ENCODE measurements around the gene DEPP1.

Gene DEPP1

DNA sequence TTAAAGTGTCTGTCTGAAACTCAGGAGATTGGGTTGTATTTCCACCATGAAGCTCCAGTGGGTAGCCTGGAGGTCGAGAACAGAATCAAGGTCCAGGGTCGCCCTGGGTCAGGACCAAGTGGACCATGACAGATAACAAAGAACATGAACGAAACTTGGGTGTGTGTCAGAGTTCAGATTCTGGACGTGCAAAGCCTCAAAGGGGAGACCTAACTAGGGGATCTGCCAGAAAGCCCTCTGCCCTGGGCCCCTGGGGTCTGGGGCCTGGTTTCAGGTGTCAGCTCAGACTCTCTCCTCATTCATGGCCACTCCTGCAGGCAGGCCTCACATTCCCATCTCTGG, 17.4 kb downstream of the DEPP1 start:
- no peaks in the 10 kb centered on the region for H3K27me3 ChIP-seq (ENCODE audit: insufficient read depth, low read depth)
- H3K27ac ChIP-seq = peak overlapping the region; percentile 89
- H3K79me2 ChIP-seq (ENCODE audit: insufficient read depth, low read depth) = peaks cover 84% of the 10 kb centered on the region
- H3K36me3 ChIP-seq (ENCODE audit: insufficient read depth) = no peaks in the 10 kb centered on the region
- no peak overlapping the region for H3K4me3 ChIP-seq (IDR thresholded peaks at IDR 0.05; ENCODE audit: insufficient read depth, low read depth, low read length)
- H2AFZ ChIP-seq (ENCODE audit: low read depth) = no peak overlapping the region
- no peak for TF ChIP-seq CTCF (conservative IDR thresholded peaks at IDR 0.05; ENCODE audit: low read depth, low read length)
- peak overlapping the region; percentile 99 for H3K4me2 ChIP-seq
- peak overlapping the region; percentile 84 for H3K9ac ChIP-seq
- no peaks in the 10 kb centered on the region for H4K20me1 ChIP-seq (ENCODE audit: insufficient read depth)
- peaks cover 39% of the 10 kb centered on the region for H3K4me1 ChIP-seq (ENCODE audit: low read depth, poor library complexity, severe bottlenecking)

DNA sequence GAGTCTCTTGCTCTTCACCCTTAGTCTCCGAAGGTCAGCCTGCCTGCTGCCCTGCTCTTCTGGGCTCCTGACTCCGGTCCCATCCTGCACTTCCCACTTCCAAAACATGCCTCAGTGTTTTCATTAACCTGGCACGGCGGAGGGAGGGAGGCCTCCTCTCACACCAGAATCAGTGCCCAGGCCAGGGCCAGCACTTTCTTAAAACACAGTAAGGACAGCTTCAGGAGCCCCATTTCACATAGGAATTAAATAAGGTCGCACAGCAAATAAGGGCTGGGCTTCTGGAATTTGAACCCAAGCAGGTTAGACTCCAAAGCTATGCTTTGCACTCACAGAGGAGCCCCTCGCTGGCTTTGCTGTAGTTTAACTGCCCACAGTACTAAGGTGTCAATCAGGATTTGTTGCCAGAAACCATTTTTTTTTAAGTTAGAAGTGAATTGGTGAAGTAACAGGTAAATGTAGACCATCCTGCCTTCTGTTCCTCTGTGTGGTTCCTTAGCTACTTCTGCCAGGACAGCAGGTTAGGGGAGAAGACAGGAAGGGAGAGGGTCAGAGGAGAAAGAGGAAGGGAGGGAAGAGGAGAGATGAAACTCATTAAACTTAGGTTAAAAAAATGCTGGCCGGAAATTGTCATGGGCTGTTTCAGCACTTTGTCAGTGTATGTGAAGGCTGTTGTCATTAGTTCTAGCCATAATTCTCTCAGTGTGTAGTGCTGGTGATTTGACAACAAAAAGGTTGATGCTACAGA, 18.0 kb downstream of the DEPP1 start:
- peak overlapping the region; percentile 99 for H3K4me2 ChIP-seq

DNA sequence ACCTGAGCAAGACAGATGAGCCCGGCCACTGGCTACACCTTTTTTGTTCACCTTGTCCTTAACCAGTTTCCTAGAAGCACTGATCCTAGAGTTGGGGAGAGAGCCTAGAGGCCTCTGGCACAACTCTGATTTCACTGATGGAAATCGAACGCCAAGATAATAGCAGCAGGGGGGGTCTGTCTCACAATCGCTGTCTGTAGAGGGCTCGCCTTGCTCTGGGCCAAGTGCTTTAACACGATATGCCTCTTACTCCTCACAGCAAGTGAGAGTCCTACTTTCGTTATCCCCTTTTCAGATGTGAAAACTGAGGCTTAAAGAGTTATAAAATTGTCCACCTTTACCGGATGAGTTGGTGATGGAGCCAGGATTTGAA, 18.5 kb downstream of the DEPP1 start:
- Histone ChIP-seq H4K20me1 (ENCODE audit: insufficient read depth) (no peaks in the 10 kb centered on the region), H3K4me1 (ENCODE audit: low read depth, poor library complexity, severe bottlenecking) (peaks cover 28% of the 10 kb centered on the region), H3K4me3 (IDR thresholded peaks at IDR 0.05; ENCODE audit: insufficient read depth, low read depth, low read length) (no peak overlapping the region), H3K27ac (peak overlapping the region; percentile 89), H3K79me2 (ENCODE audit: insufficient read depth, low read depth) (peaks cover 72% of the 10 kb centered on the region), H2AFZ (ENCODE audit: low read depth) (no peak overlapping the region), H3K36me3 (ENCODE audit: insufficient read depth) (no peaks in the 10 kb centered on the region), H3K9ac (peak overlapping the region; percentile 84), H3K4me2 (peak overlapping the region; percentile 99), H3K27me3 (ENCODE audit: insufficient read depth, low read depth) (no peaks in the 10 kb centered on the region)
- TF ChIP-seq CTCF (conservative IDR thresholded peaks at IDR 0.05; ENCODE audit: low read depth, low read length) = no peak

More for the DNA sequence above, 18.0 kb downstream of the DEPP1 start:
- H3K36me3 ChIP-seq (ENCODE audit: insufficient read depth) = no peaks in the 10 kb centered on the region
- TF ChIP-seq CTCF (conservative IDR thresholded peaks at IDR 0.05; ENCODE audit: low read depth, low read length) = no peak
- H3K27ac ChIP-seq = peak overlapping the region; percentile 89
- no peaks in the 10 kb centered on the region for H4K20me1 ChIP-seq (ENCODE audit: insufficient read depth)
- H2AFZ ChIP-seq (ENCODE audit: low read depth) = no peak overlapping the region
- H3K9ac ChIP-seq = peak overlapping the region; percentile 84
- H3K4me1 ChIP-seq (ENCODE audit: low read depth, poor library complexity, severe bottlenecking) = peaks cover 33% of the 10 kb centered on the region
- no peak overlapping the region for H3K4me3 ChIP-seq (IDR thresholded peaks at IDR 0.05; ENCODE audit: insufficient read depth, low read depth, low read length)
- H3K27me3 ChIP-seq (ENCODE audit: insufficient read depth, low read depth) = no peaks in the 10 kb centered on the region
- H3K79me2 ChIP-seq (ENCODE audit: insufficient read depth, low read depth) = peaks cover 78% of the 10 kb centered on the region

DNA sequence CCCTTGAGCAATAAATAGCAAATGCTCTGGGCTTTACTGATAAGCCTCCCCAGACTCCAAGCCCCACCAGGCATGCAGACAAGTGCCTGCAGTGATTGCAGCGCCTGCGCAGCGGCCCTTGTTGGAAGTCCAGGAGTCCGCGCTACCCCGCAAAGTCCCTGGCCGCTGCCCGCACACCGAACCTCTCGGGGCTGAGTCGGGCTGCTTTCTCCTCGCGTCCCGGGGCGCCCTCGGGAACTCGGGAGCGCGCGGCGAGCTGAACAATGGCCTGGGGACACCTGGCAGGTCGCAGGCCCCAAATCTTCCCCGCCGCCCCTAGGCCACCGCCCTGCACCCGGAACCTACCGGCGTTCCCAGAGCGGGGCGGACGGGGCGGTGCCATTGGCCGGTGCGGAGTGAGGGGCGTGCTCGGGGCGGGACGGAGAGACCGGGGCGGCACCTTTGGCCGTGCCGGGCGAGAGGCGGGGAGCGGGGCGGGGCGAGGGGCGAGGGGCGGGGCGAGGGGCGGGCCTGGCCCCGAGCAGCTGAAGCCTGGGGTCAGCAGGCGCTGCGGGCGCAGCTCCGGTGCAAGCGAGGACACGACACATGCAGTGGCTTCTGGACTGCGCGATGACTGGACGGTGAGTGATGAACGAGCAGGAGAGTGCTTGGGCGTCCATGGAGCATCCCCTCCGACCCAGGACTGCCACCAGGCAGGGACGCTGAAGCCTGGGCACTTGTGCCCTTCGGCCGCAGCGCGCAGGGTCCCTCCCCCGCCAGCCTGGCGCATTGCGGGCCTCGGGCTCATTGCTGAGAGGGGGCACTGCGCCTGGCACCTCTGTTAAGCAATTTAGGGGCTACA, 19.1 kb downstream of the DEPP1 start, which contains the start of gene RASSF4:
Gene RASSF4 (plus strand): TSS at position 556 of the 841 bp plus-strand sequence. CDS start 10,401 bp downstream, outside the sequence.
- H3K36me3 ChIP-seq (ENCODE audit: insufficient read depth) = no peaks in the 10 kb centered on the region
- no peaks in the 10 kb centered on the region for H4K20me1 ChIP-seq (ENCODE audit: insufficient read depth)
- no peaks in the 10 kb centered on the region for H3K27me3 ChIP-seq (ENCODE audit: insufficient read depth, low read depth)
- H3K79me2 ChIP-seq (ENCODE audit: insufficient read depth, low read depth) = peaks cover 66% of the 10 kb centered on the region
- peak within 1 kb of the TSS; percentile 99 for H3K4me2 ChIP-seq
- TF ChIP-seq CTCF (conservative IDR thresholded peaks at IDR 0.05; ENCODE audit: low read depth, low read length) = no peak
- no peak within 1 kb of the TSS for H3K4me3 ChIP-seq (IDR thresholded peaks at IDR 0.05; ENCODE audit: insufficient read depth, low read depth, low read length)
- H3K4me1 ChIP-seq (ENCODE audit: low read depth, poor library complexity, severe bottlenecking) = peaks cover 22% of the 10 kb centered on the region
- H2AFZ ChIP-seq (ENCODE audit: low read depth) = peak within 1 kb of the TSS; percentile 68; the same call in 1 of the 2 replicates
- H3K27ac ChIP-seq = peak within 1 kb of the TSS; percentile 89
- peak within 1 kb of the TSS; percentile 84 for H3K9ac ChIP-seq

All from KMS-11 (cell line).